Measurements from ENCODE around the gene CDC25B. TPM values are rescaled to one million over a fixed set of nuclear protein-coding genes. Genes with fewer than 3 reads are reported as not detected.
A peak's percentile ranks its signal among the peaks of the same experiment; 100 is the strongest.

CDC25B gene
- 9.4 TPM for total RNA-seq
- long read RNA-seq, partial matches to known transcripts = 1 of 5 reads
- long read RNA-seq, other reads (novel, unspliced or antisense) = 3 of 5 reads

GRCh38 chr20:3795511-3796468, at the start of gene CDC25B:
Gene CDC25B, plus strand, starts transcription at chr20:3796310. Its CDS starts 222 bp downstream, at chr20:3796532.
- DNase-seq (ENCODE audit: low spot score) = peak; percentile 97
- intact Hi-C loops (cut with DNase I) = loop anchor here (2.0 kb wide), 1 partner anchor 15 kb away; no protein-coding TSS in a partner anchor

- DNase-seq (ENCODE audit: low spot score) = no peak
- intact Hi-C loops (cut with DNase I) = no loop called here
Measured at GRCh38 chr20:3747471-3747870, 48.6 kb upstream of the CDC25B start.

- intact Hi-C loops (cut with DNase I) = no loop called here
- no peak for DNase-seq (ENCODE audit: low spot score)
Measured at GRCh38 chr20:3748073-3748472, 48.0 kb upstream of the CDC25B start.

GRCh38 chr20:3749087-3749688, 46.9 kb upstream of the CDC25B start:
- intact Hi-C loops (cut with DNase I) = no loop called here
- no peak for DNase-seq (ENCODE audit: low spot score)

- no peak for DNase-seq (ENCODE audit: low spot score)
- intact Hi-C loops (cut with DNase I) = loop anchor here (5.0 kb wide), 1 partner anchor 33 kb away; no protein-coding TSS in a partner anchor
Measured at GRCh38 chr20:3749689-3750531, 46.2 kb upstream of the CDC25B start.

GRCh38 chr20:3751305-3751674, 44.8 kb upstream of the CDC25B start:
- intact Hi-C loops (cut with DNase I) = loop anchor here (5.0 kb wide), 1 partner anchor 34 kb away; no protein-coding TSS in a partner anchor
- no peak for DNase-seq (ENCODE audit: low spot score)

- DNase-seq (ENCODE audit: low spot score) = peak; percentile 58
- intact Hi-C loops (cut with DNase I) = loop anchor here (5.0 kb wide), 1 partner anchor 35 kb away; no protein-coding TSS in a partner anchor
Measured at GRCh38 chr20:3751675-3752385, 44.3 kb upstream of the CDC25B start.

GRCh38 chr20:3752386-3752759, 43.7 kb upstream of the CDC25B start:
- intact Hi-C loops (cut with DNase I) = loop anchor here (5.0 kb wide), 1 partner anchor 35 kb away; no protein-coding TSS in a partner anchor
- DNase-seq (ENCODE audit: low spot score) = no peak

- no peak for DNase-seq (ENCODE audit: low spot score)
- intact Hi-C loops (cut with DNase I) = loop anchor here (5.0 kb wide), 1 partner anchor 36 kb away; no protein-coding TSS in a partner anchor
Measured at GRCh38 chr20:3753098-3753497, 43.0 kb upstream of the CDC25B start.

GRCh38 chr20:3753501-3754275, 42.4 kb upstream of the CDC25B start:
- DNase-seq (ENCODE audit: low spot score) = no peak
- intact Hi-C loops (cut with DNase I) = loop anchor here (5.0 kb wide), 1 partner anchor 36 kb away; no protein-coding TSS in a partner anchor

- intact Hi-C loops (cut with DNase I) = loop anchor here (5.0 kb wide), 1 partner anchor 37 kb away; no protein-coding TSS in a partner anchor
Measured at GRCh38 chr20:3754276-3754630, 41.9 kb upstream of the CDC25B start.

GRCh38 chr20:3755269-3755668, 40.8 kb upstream of the CDC25B start:
- intact Hi-C loops (cut with DNase I) = no loop called here

More at GRCh38 chr20:3754276-3754630, 41.9 kb upstream of the CDC25B start:
- DNase-seq (ENCODE audit: low spot score) = no peak

GRCh38 chr20:3755814-3756480, 40.2 kb upstream of the CDC25B start:
- intact Hi-C loops (cut with DNase I) = no loop called here
- no peak for DNase-seq (ENCODE audit: low spot score)

More at GRCh38 chr20:3755269-3755668, 40.8 kb upstream of the CDC25B start:
- no peak for DNase-seq (ENCODE audit: low spot score)

- intact Hi-C loops (cut with DNase I) = no loop called here
- DNase-seq (ENCODE audit: low spot score) = no peak
Measured at GRCh38 chr20:3757268-3757667, 38.8 kb upstream of the CDC25B start.

GRCh38 chr20:3758566-3758965, 37.5 kb upstream of the CDC25B start:
- no peak for DNase-seq (ENCODE audit: low spot score)

GRCh38 chr20:3759316-3759823, 36.7 kb upstream of the CDC25B start:
- intact Hi-C loops (cut with DNase I) = no loop called here
- DNase-seq (ENCODE audit: low spot score) = no peak

More at GRCh38 chr20:3758566-3758965, 37.5 kb upstream of the CDC25B start:
- intact Hi-C loops (cut with DNase I) = no loop called here

GRCh38 chr20:3759884-3760283, 36.2 kb upstream of the CDC25B start:
- no peak for DNase-seq (ENCODE audit: low spot score)
- intact Hi-C loops (cut with DNase I) = no loop called here
